Thymus (tissue), 11 donors: ENCODE measurements around the gene RBMXL2. TPM values are rescaled to one million over a fixed set of nuclear protein-coding genes. Genes with fewer than 3 reads are reported as not detected.

Experiments used
- DNase-seq, 9 donors: peaks; one replicate each; pipeline ENCODE4 v3.0.0-alpha.2; 2013; ENCODE audit warnings: low spot score in 9 of 9, low read depth in 6 of 9, missing footprints in 1 of 9
- H3K27ac ChIP-seq, 2 donors: one replicate each; pipeline ENCODE4 v1.5.1; 2013; ENCODE audit warnings: control low read depth in 1 of 2, low read depth in 1 of 2, low read length in 1 of 2, mild to moderate bottlenecking in 1 of 2, moderate library complexity in 1 of 2
- H3K27me3 ChIP-seq, 2 donors: one replicate each; pipeline ENCODE4 v1.5.1; 2013; ENCODE audit warnings: low read length in 1 of 2; ENCODE audit not compliant: control insufficient read depth in 2 of 2, insufficient read depth in 1 of 2
- H3K36me3 ChIP-seq, 2 donors: one replicate each; pipeline ENCODE4 v1.5.1; 2013; ENCODE audit warnings: low read length in 1 of 2, mild to moderate bottlenecking in 1 of 2, moderate library complexity in 1 of 2; ENCODE audit not compliant: control insufficient read depth in 2 of 2, insufficient read depth in 2 of 2
- H3K4me1 ChIP-seq, 2 donors: one replicate each; pipeline ENCODE4 v1.5.1; 2013; ENCODE audit warnings: low read length in 2 of 2; ENCODE audit not compliant: control insufficient read depth in 2 of 2, insufficient read depth in 2 of 2
- H3K4me3 ChIP-seq, 2 donors: one replicate each; pipeline ENCODE4 v1.5.1; 2013; ENCODE audit warnings: low read length in 2 of 2, control low read depth in 1 of 2, mild to moderate bottlenecking in 1 of 2
- H3K9me3 ChIP-seq, 2 donors: one replicate each; pipeline ENCODE4 v1.5.1; 2013; ENCODE audit warnings: low read length in 1 of 2, mild to moderate bottlenecking in 1 of 2; ENCODE audit not compliant: control insufficient read depth in 2 of 2, insufficient read depth in 1 of 2
- WGBS: extraction: QIAGEN DNeasy Blood & Tissue Kit; methylation state at CpG from one replicate; pipeline ENCODE4 v1.1.7; 2013; 5-methylcytosine and 5-hydroxymethylcytosine counted together
- polyA plus RNA-seq: library from polyadenylated mRNA; stranded (reverse); fragments of 200-250 nt; gene quantifications from one replicate; pipeline ENCODE4 v1.2.3, GENCODE V29; 2013
- total RNA-seq: library from RNA; stranded (reverse); fragments of 120-200 nt; gene quantifications from one replicate; pipeline ENCODE4 v1.2.4, GENCODE V29; 2013
- donor health status: healthy.

Gene RBMXL2
- total and polyA plus RNA-seq, 2 donors: 0.09 to 0.25 TPM

DNA sequence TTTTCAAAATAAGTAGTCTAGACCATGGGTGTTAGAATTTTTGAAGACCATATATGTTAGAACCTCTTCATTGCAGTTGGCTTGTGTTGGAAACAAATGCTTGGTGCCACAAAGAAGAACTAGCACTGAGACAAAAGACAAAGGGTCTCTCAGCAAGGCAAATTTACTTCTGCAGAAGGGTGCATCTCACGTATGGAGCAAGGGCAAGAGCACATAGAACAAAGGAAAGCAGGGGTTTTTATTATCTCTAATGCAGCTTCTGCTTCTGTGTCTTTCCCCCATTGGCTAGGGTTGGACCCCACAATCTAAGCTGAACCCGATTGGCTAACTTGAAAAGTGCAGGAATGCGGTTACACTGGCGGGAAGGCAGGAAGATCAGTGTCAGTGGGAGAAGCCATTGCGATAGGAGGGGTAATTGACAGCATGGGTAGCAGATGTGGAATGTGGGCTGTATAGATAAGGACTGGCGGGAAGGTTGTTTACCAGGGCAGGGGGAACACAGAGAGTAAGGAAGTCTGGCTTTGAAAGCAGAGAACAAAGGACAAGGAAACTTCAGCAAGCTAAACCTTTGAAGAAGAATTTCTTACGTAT, 9.2 kb upstream of the RBMXL2 start:
- DNase-seq: no peak
- WGBS: 88% methylated on average over 7 of the region's 7 CpGs
- Histone ChIP-seq H3K9me3 (no peaks in the 10 kb centered on the region), H3K27ac (no peak overlapping the region), H3K4me1 (no peaks in the 10 kb centered on the region), H3K36me3 (no peaks in the 10 kb centered on the region), H3K4me3 (no peak overlapping the region), H3K27me3 (no peaks in the 10 kb centered on the region)

GRCh38 chr11:7080900-7081299, 7.9 kb upstream of the RBMXL2 start:
- Histone ChIP-seq H3K27ac (no peak overlapping the region), H3K27me3 (no peaks in the 10 kb centered on the region)

DNA sequence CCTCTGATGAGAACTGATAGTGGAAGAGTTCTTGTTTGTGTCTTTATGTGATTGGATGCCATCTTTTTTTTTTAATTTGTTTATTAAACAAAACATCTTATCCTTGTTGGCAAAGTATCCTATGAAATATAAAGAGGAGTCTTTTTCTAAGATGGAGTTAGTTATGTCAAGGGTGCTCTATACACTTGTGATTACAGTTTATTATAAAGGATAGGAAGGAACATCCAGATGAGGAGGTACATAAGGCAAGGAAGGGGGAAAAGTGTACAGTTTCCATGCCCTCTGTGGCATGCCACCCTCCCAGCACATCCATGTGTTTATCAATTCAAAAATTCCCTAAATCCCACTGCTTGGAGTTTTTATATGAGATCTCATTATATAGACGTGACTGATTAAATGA, 7.4 kb upstream of the RBMXL2 start:
- Histone ChIP-seq H3K36me3 (no peaks in the 10 kb centered on the region), H3K4me1 (no peaks in the 10 kb centered on the region), H3K27ac (no peak overlapping the region), H3K9me3 (no peaks in the 10 kb centered on the region), H3K27me3 (no peaks in the 10 kb centered on the region), H3K4me3 (no peak overlapping the region)
- 95% methylated on average over 1 of the region's 1 CpG for WGBS
- DNase-seq: no peak

More at GRCh38 chr11:7080900-7081299, 7.9 kb upstream of the RBMXL2 start:
- 91% methylated on average over 4 of the region's 4 CpGs for WGBS
- no peak for DNase-seq
- no peaks in the 10 kb centered on the region for H3K4me1 ChIP-seq
- H3K4me3 ChIP-seq: no peak overlapping the region
- H3K36me3 ChIP-seq: no peaks in the 10 kb centered on the region
- H3K9me3 ChIP-seq: no peaks in the 10 kb centered on the region

- Histone ChIP-seq H3K4me3 (no peak overlapping the region), H3K27me3 (peaks cover 0 to 16% of the 10 kb centered on the region in 2 donors), H3K36me3 (no peaks in the 10 kb centered on the region), H3K4me1 (no peaks in the 10 kb centered on the region), H3K9me3 (peaks cover 5 to 12% of the 10 kb centered on the region in 2 donors), H3K27ac (no peak overlapping the region)
- WGBS: 83% methylated on average over 111 of the region's 111 CpGs
- no peak for DNase-seq
Measured at GRCh38 chr11:7089328-7090251, 792 bp downstream of the RBMXL2 start.

DNA sequence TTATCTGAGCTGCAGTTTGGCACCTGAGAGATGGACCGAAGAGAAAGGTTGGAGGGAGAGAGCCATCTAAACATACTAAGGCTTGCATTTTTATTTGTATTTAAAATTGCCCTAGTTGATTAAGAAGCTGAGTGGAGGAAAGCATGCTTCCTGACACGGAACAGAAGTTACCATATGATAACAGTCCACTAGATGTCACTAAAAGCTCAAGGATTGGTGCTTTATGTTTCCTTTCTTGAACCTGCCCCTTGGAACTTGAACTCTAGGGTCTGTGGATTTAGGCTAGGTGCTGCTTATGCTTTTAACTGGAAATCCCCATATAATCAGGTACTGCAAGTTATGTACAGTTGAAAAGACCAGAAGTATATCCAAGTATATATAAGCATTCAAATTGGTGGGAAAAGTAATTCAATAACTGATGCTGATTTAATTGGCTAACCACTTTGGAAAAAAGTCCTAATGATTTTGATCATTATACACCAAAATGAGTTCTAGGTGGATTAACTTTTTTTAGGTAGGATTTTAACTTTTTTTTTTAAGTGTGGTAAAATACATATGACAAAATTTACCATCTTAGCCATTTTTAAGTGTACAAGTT, 9.5 kb downstream of the RBMXL2 start:
- Histone ChIP-seq H3K27me3 (no peaks in the 10 kb centered on the region), H3K4me3 (no peak overlapping the region), H3K36me3 (no peaks in the 10 kb centered on the region), H3K4me1 (no peaks in the 10 kb centered on the region), H3K9me3 (no peaks in the 10 kb centered on the region), H3K27ac (no peak overlapping the region)
- peak in 7 of 9 donors; percentile 11 to 56 (median 17) for DNase-seq
- 5% methylated on average over 2 of the region's 2 CpGs for WGBS

- DNase-seq: no peak
- Histone ChIP-seq H3K27ac (no peak overlapping the region), H3K9me3 (no peaks in the 10 kb centered on the region), H3K4me1 (no peaks in the 10 kb centered on the region), H3K4me3 (no peak overlapping the region), H3K36me3 (no peaks in the 10 kb centered on the region), H3K27me3 (no peaks in the 10 kb centered on the region)
- 63% methylated on average over 1 of the region's 1 CpG for WGBS
Measured at GRCh38 chr11:7115780-7116179, 27.0 kb downstream of the RBMXL2 start.

GRCh38 chr11:7116370-7116769, 27.6 kb downstream of the RBMXL2 start:
- H3K27ac ChIP-seq: no peak overlapping the region
- WGBS: 96% methylated on average over 3 of the region's 3 CpGs
- no peaks in the 10 kb centered on the region for H3K27me3 ChIP-seq
- no peaks in the 10 kb centered on the region for H3K9me3 ChIP-seq
- no peaks in the 10 kb centered on the region for H3K36me3 ChIP-seq
- H3K4me3 ChIP-seq: no peak overlapping the region
- DNase-seq: no peak
- H3K4me1 ChIP-seq: no peaks in the 10 kb centered on the region

DNA sequence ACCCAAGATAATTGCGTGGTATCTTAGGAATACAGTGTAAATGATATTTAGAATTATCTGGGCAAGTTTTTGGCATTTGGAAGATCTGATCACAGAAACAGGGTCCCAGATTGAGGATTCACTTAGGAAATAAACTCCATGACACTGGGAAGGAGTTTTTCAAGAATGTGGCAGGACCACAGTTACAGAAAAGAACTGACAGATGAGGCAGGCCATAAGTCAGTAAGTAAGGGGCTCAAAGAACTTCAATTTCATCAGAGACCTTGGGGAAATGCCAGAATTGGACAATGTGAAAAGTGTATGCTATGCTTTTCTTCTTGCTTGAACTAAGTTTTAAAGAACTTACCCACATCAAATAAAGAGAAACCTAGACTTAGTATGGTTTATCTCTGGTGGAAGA, 49.3 kb downstream of the RBMXL2 start:
- H3K4me3 ChIP-seq: no peak overlapping the region
- H3K27ac ChIP-seq: no peak overlapping the region
- DNase-seq: no peak
- 91% methylated on average over 1 of the region's 1 CpG for WGBS
- H3K9me3 ChIP-seq: no peaks in the 10 kb centered on the region
- no peaks in the 10 kb centered on the region for H3K4me1 ChIP-seq
- H3K36me3 ChIP-seq: no peaks in the 10 kb centered on the region
- H3K27me3 ChIP-seq: no peaks in the 10 kb centered on the region
